ENCODE data around the gene GRWD1.

GRCh38 chr19:48490981-48491792, 45.4 kb downstream of the GRWD1 start:
- TF ChIP-seq CTCF (IDR thresholded peaks at IDR 0.05): no peak
- no peak for TF ChIP-seq POLR2AphosphoS5 (IDR thresholded peaks at IDR 0.05)
- no peak for TF ChIP-seq POLR2A (IDR thresholded peaks at IDR 0.05)
